GM06990 (cell line): ENCODE data around the gene CATSPER3.

ENCODE experiments used
- DNase-seq: peaks from one replicate; pipeline ENCODE4 v3.0.0-alpha.2; 2011; ENCODE audit not compliant: insufficient read length; ENCODE audit errors: extremely low read depth
- H3K27me3 ChIP-seq: replicated peaks from 2 replicates; pipeline ENCODE4 v1.6.0; 2011; ENCODE audit warnings: low read length; ENCODE audit not compliant: control insufficient read depth, insufficient read depth
- H3K36me3 ChIP-seq: 2 replicates; pipeline ENCODE4 v1.5.1; 2011; ENCODE audit warnings: low read length; ENCODE audit not compliant: control insufficient read depth, insufficient read depth
- H3K4me3 ChIP-seq: replicated peaks from 2 replicates; pipeline ENCODE4 v1.5.1; 2011; ENCODE audit warnings: low read depth, mild to moderate bottlenecking, control low read depth, low read length
- TF ChIP-seq, protein P1 (sequence below): IDR thresholded peaks from 2 replicates; pipeline ENCODE4 v1.5.1; 2011; ENCODE audit warnings: low read length, control low read depth, mild to moderate bottlenecking, inconsistent platforms; ENCODE audit not compliant: insufficient read depth, poor library complexity, severe bottlenecking

CATSPER3 gene

GRCh38 chr5:134958755-134959154 is 9.0 kb upstream of the CATSPER3 start:
- Histone ChIP-seq H3K27me3 (no peaks in the 10 kb centered on the region), H3K4me3 (no peak overlapping the region), H3K36me3 (no peaks in the 10 kb centered on the region; the same call in 1 of the 2 replicates)
- TF ChIP-seq, protein P1, sequence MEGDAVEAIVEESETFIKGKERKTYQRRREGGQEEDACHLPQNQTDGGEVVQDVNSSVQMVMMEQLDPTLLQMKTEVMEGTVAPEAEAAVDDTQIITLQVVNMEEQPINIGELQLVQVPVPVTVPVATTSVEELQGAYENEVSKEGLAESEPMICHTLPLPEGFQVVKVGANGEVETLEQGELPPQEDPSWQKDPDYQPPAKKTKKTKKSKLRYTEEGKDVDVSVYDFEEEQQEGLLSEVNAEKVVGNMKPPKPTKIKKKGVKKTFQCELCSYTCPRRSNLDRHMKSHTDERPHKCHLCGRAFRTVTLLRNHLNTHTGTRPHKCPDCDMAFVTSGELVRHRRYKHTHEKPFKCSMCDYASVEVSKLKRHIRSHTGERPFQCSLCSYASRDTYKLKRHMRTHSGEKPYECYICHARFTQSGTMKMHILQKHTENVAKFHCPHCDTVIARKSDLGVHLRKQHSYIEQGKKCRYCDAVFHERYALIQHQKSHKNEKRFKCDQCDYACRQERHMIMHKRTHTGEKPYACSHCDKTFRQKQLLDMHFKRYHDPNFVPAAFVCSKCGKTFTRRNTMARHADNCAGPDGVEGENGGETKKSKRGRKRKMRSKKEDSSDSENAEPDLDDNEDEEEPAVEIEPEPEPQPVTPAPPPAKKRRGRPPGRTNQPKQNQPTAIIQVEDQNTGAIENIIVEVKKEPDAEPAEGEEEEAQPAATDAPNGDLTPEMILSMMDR: no peak
- DNase-seq: no peak

- Histone ChIP-seq H3K27me3 (no peaks in the 10 kb centered on the region), H3K4me3 (no peak overlapping the region)
- TF ChIP-seq, protein P1: no peak
These were observed 4.6 kb upstream of the CATSPER3 start for GRCh38 chr5:134963098-134963497.

DNA sequence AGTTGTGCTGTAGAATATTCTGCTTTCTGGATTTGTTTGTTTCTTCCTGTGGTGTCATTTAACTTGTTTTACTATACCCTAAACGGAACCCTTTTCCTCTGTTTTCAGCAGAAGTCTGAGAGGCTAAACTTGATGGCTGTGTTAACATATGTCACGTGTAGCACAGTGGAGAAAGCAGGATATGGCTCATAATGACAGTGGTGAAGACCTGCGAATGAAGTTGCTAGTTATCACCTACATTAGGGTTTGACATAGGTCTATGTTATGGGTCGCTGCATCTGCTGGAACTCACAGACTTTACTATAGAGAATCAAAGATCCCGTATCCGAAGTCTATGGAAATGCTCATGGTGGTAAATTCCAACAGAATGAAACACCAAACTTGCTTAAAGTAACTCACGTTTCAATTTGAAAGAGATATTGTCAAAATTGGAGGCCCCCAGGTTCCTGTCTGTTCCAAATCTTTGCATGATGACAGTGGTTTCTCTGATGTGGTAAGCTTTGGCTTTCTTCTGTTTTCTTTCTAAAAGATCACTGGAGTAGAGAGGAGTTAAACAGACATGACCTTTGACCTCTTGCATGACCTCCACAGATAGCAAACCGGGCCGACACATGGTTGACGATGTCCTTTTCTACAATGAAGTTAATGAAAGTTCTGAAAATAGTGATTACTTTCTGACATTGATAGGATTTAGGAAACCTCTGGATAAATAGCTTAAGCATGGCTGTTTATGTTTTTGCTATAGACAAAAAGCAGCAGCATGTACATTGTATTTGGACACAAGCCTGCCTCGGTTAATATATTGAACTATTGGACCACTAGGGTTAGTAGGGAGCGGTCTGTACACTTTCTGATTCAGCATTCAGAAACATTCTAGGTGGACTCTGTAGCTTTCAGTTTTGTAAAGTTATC is 3.1 kb upstream of the CATSPER3 start:
- DNase-seq: no peak
- no peaks in the 10 kb centered on the region for H3K27me3 ChIP-seq
- TF ChIP-seq, protein P1: no peak
- no peak overlapping the region for H3K4me3 ChIP-seq
- H3K36me3 ChIP-seq: no peaks in the 10 kb centered on the region; the same call in 1 of the 2 replicates

More at GRCh38 chr5:134963098-134963497, 4.6 kb upstream of the CATSPER3 start:
- H3K36me3 ChIP-seq: no peaks in the 10 kb centered on the region; the same call in 1 of the 2 replicates
- DNase-seq: no peak

DNA sequence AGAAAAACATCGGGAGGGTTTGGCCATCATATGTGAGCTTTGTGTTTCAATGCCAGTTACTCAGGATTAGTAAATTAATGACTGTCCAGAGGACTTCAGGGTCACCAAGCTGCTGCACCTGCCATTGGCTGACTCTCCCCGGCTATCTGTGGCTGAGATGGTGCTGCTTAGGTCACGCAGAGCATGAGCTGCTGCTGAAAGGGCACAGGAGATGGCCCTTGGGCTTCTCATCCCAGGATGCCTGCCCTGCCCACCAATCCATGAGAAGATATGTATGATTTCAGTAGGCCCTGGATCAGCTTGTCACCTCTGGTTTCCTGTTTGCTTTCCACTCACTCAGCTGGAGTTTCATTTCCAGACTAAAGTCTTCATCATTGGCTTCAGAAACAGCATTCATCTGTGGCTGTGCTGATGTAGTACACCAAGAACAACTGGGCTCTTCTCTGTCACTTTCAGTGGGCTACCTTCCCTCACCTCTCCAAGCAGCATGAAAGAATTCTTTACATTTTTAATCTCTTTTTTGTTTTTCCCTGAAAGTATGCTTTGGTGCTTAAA is 2.4 kb upstream of the CATSPER3 start:
- TF ChIP-seq, protein P1: no peak
- Histone ChIP-seq H3K27me3 (no peaks in the 10 kb centered on the region), H3K36me3 (no peaks in the 10 kb centered on the region; the same call in 1 of the 2 replicates), H3K4me3 (no peak overlapping the region)
- no peak for DNase-seq

DNA sequence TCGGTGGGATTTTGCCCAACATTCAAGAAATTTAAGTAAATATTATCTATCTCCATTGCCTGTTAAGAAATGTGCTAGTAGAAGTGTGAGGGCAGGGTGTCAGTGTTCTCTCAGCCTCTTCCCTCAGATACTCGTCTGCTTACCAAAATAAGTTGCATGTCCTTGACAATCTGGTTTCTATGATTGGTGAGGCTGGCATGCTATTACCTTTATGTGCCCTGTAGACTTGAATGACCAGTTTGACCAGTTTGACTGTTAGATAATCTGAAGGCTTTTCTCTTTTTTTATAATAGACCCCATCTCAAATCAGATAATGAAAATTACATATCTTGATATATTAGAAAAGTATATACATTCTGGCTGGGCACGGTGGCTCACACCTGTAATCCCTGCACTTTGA is 348 bp downstream of the CATSPER3 start:
- no peaks in the 10 kb centered on the region; the same call in 1 of the 2 replicates for H3K36me3 ChIP-seq
- no peak for DNase-seq
- H3K4me3 ChIP-seq: no peak overlapping the region
- no peaks in the 10 kb centered on the region for H3K27me3 ChIP-seq
- TF ChIP-seq, protein P1: no peak
